ENCODE measurements around the gene PRXL2B. TPM values are rescaled to one million over a fixed set of nuclear protein-coding genes. Genes with fewer than 3 reads are reported as not detected.

Gene PRXL2B
- total RNA-seq, 5 donors from 2014 or later (not counting 1 experiment from before 2014, with no cell fraction given): 17.3 to 37.6 (median 35.3) TPM

- Mint-ChIP-seq H3K36me3 (no peaks in the 10 kb centered on the region), H3K27me3 (peaks cover 0 to 1% of the 10 kb centered on the region in 2 donors), H3K27ac (no peak overlapping the region), H3K4me1 (peaks cover 0 to 18% (median 6%) of the 10 kb centered on the region in 3 donors), H3K9me3 (no peaks in the 10 kb centered on the region), H3K4me3 (no peak overlapping the region)
- Histone ChIP-seq H3K36me3 (ENCODE audit: control insufficient read depth in 2 of 2, extremely low read depth in 1 of 2, insufficient read depth in 1 of 2, low read length in 1 of 2) (peaks cover 0 to 6% of the 10 kb centered on the region in 2 donors), H3K27ac (ENCODE audit: low read length) (no peak overlapping the region), H3K4me1 (ENCODE audit: control insufficient read depth in 1 of 2, extremely low read depth in 1 of 2, insufficient read depth in 2 of 2, low read length in 2 of 2) (peaks cover 0 to 32% of the 10 kb centered on the region in 2 experiments), H3K27me3 (replicated peaks in 1 of 2; ENCODE audit: control insufficient read depth in 2 of 2, extremely low read depth in 1 of 2, insufficient read depth in 2 of 2, low read length in 1 of 2) (peaks cover 0 to 27% of the 10 kb centered on the region in 2 experiments), H3K4me3 (ENCODE audit: control insufficient read depth in 1 of 2, extremely low read depth in 1 of 2, low read length in 1 of 2) (no peak overlapping the region), H3K9me3 (no peaks in the 10 kb centered on the region)
- ATAC-seq (replicated peaks in 1 of 4): no peak
- ChIA-PET POLR2A (no interaction called here), CTCF (no interaction called here)
- WGBS (ENCODE audit: insufficient coverage): 87% methylated on average over 3 of the region's 5 CpGs
- DNase-seq: peak in 1 of 35 experiments; percentile 22
Observed at GRCh38 chr1:2591233-2591580, 4.6 kb downstream of the PRXL2B start.

GRCh38 chr1:2591581-2592261 lies 5.1 kb downstream of the PRXL2B start:
- no peaks in the 10 kb centered on the region for H3K9me3 Mint-ChIP-seq
- CTCF ChIA-PET: no interaction called here
- peaks cover 0 to 18% (median 6%) of the 10 kb centered on the region in 3 donors for H3K4me1 Mint-ChIP-seq
- no peak overlapping the region for H3K4me3 Mint-ChIP-seq
- 89% methylated on average over 3 of the region's 12 CpGs for WGBS (ENCODE audit: insufficient coverage)
- ATAC-seq (replicated peaks in 1 of 4) (no peak), DNase-seq (no peak)
- Histone ChIP-seq H3K4me3 (ENCODE audit: control insufficient read depth in 1 of 2, extremely low read depth in 1 of 2, low read length in 1 of 2) (no peak overlapping the region), H3K27ac (ENCODE audit: low read length) (no peak overlapping the region), H3K9me3 (no peaks in the 10 kb centered on the region), H3K27me3 (replicated peaks in 1 of 2; ENCODE audit: control insufficient read depth in 2 of 2, extremely low read depth in 1 of 2, insufficient read depth in 2 of 2, low read length in 1 of 2) (peaks cover 0 to 30% of the 10 kb centered on the region in 2 experiments), H3K36me3 (ENCODE audit: control insufficient read depth in 2 of 2, extremely low read depth in 1 of 2, insufficient read depth in 1 of 2, low read length in 1 of 2) (peaks cover 0 to 6% of the 10 kb centered on the region in 2 donors), H3K4me1 (ENCODE audit: control insufficient read depth in 1 of 2, extremely low read depth in 1 of 2, insufficient read depth in 2 of 2, low read length in 2 of 2) (peaks cover 0 to 32% of the 10 kb centered on the region in 2 experiments)
- POLR2A ChIA-PET: no interaction called here
- H3K27ac Mint-ChIP-seq: no peak overlapping the region
- H3K27me3 Mint-ChIP-seq: peaks cover 0 to 1% of the 10 kb centered on the region in 2 donors
- H3K36me3 Mint-ChIP-seq: no peaks in the 10 kb centered on the region

GRCh38 chr1:2592672-2593071 lies 6.1 kb downstream of the PRXL2B start:
- Histone ChIP-seq H3K4me1 (ENCODE audit: control insufficient read depth in 1 of 2, extremely low read depth in 1 of 2, insufficient read depth in 2 of 2, low read length in 2 of 2) (peaks cover 0 to 25% of the 10 kb centered on the region in 2 experiments), H3K27me3 (replicated peaks in 1 of 2; ENCODE audit: control insufficient read depth in 2 of 2, extremely low read depth in 1 of 2, insufficient read depth in 2 of 2, low read length in 1 of 2) (peaks cover 0 to 37% of the 10 kb centered on the region in 2 experiments), H3K9me3 (no peaks in the 10 kb centered on the region), H3K27ac (ENCODE audit: low read length) (no peak overlapping the region), H3K4me3 (ENCODE audit: control insufficient read depth in 1 of 2, extremely low read depth in 1 of 2, low read length in 1 of 2) (peak overlapping the region in 1 of 2 donors; percentile 24), H3K36me3 (ENCODE audit: control insufficient read depth in 2 of 2, extremely low read depth in 1 of 2, insufficient read depth in 1 of 2, low read length in 1 of 2) (peaks cover 0 to 6% of the 10 kb centered on the region in 2 donors)
- peak in 4 of 35 experiments; percentile 9 to 36 (median 20) for DNase-seq
- Mint-ChIP-seq H3K4me3 (peak overlapping the region in 1 of 3 donors; percentile 51), H3K36me3 (no peaks in the 10 kb centered on the region), H3K4me1 (peaks cover 0 to 15% (median 2%) of the 10 kb centered on the region in 3 donors), H3K27ac (no peak overlapping the region), H3K9me3 (no peaks in the 10 kb centered on the region), H3K27me3 (peaks cover 0 to 2% of the 10 kb centered on the region in 2 donors)
- CTCF ChIA-PET: no interaction called here
- POLR2A ChIA-PET: no interaction called here
- 68% methylated on average over 14 of the region's 15 CpGs for WGBS (ENCODE audit: insufficient coverage)
- peak in 2 of 4 experiments; percentile 40 to 56 for ATAC-seq (replicated peaks in 1 of 4)

- Histone ChIP-seq H3K4me1 (ENCODE audit: control insufficient read depth in 1 of 2, extremely low read depth in 1 of 2, insufficient read depth in 2 of 2, low read length in 2 of 2) (peaks cover 0 to 18% of the 10 kb centered on the region in 2 experiments), H3K27me3 (replicated peaks in 1 of 2; ENCODE audit: control insufficient read depth in 2 of 2, extremely low read depth in 1 of 2, insufficient read depth in 2 of 2, low read length in 1 of 2) (peaks cover 0 to 41% of the 10 kb centered on the region in 2 experiments), H3K4me3 (ENCODE audit: control insufficient read depth in 1 of 2, extremely low read depth in 1 of 2, low read length in 1 of 2) (no peak overlapping the region), H3K9me3 (no peaks in the 10 kb centered on the region), H3K36me3 (ENCODE audit: control insufficient read depth in 2 of 2, extremely low read depth in 1 of 2, insufficient read depth in 1 of 2, low read length in 1 of 2) (peaks cover 0 to 6% of the 10 kb centered on the region in 2 donors), H3K27ac (ENCODE audit: low read length) (no peak overlapping the region)
- Mint-ChIP-seq H3K27ac (no peak overlapping the region), H3K36me3 (no peaks in the 10 kb centered on the region), H3K4me1 (peaks cover 0 to 12% (median 1%) of the 10 kb centered on the region in 3 donors), H3K27me3 (peaks cover 0 to 5% of the 10 kb centered on the region in 2 donors), H3K9me3 (peaks cover 0 to under 1% (median 0%) of the 10 kb centered on the region in 3 donors), H3K4me3 (no peak overlapping the region)
- 71% methylated on average over 14 of the region's 26 CpGs for WGBS (ENCODE audit: insufficient coverage)
- no peak for DNase-seq
- CTCF ChIA-PET: no interaction called here
- ATAC-seq (replicated peaks in 1 of 4): no peak
- POLR2A ChIA-PET: no interaction called here
Observed at GRCh38 chr1:2593251-2593878, 6.8 kb downstream of the PRXL2B start.

- Histone ChIP-seq H3K27ac (ENCODE audit: low read length) (no peak overlapping the region), H3K4me1 (ENCODE audit: control insufficient read depth in 1 of 2, extremely low read depth in 1 of 2, insufficient read depth in 2 of 2, low read length in 2 of 2) (peaks cover 0 to 14% of the 10 kb centered on the region in 2 experiments), H3K27me3 (replicated peaks in 1 of 2; ENCODE audit: control insufficient read depth in 2 of 2, extremely low read depth in 1 of 2, insufficient read depth in 2 of 2, low read length in 1 of 2) (peaks cover 0 to 41% of the 10 kb centered on the region in 2 experiments), H3K36me3 (ENCODE audit: control insufficient read depth in 2 of 2, extremely low read depth in 1 of 2, insufficient read depth in 1 of 2, low read length in 1 of 2) (peaks cover 0 to 5% of the 10 kb centered on the region in 2 donors), H3K4me3 (ENCODE audit: control insufficient read depth in 1 of 2, extremely low read depth in 1 of 2, low read length in 1 of 2) (no peak overlapping the region), H3K9me3 (no peaks in the 10 kb centered on the region)
- POLR2A ChIA-PET: no interaction called here
- Mint-ChIP-seq H3K9me3 (peaks cover 0 to 5% (median 0%) of the 10 kb centered on the region in 3 donors), H3K4me3 (no peak overlapping the region), H3K4me1 (peaks cover 0 to 8% (median 0%) of the 10 kb centered on the region in 3 donors), H3K27me3 (peaks cover 0 to 5% of the 10 kb centered on the region in 2 donors), H3K36me3 (no peaks in the 10 kb centered on the region), H3K27ac (no peak overlapping the region)
- ATAC-seq (replicated peaks in 1 of 4) (no peak), DNase-seq (no peak)
- WGBS (ENCODE audit: insufficient coverage): 78% methylated on average over 16 of the region's 20 CpGs
- CTCF ChIA-PET: no interaction called here
Observed at GRCh38 chr1:2594001-2594640, 7.5 kb downstream of the PRXL2B start.

GRCh38 chr1:2594641-2595131 lies 8.1 kb downstream of the PRXL2B start:
- ATAC-seq (replicated peaks in 1 of 4): no peak
- Mint-ChIP-seq H3K4me1 (peaks cover 0 to 8% (median 0%) of the 10 kb centered on the region in 3 donors), H3K4me3 (no peak overlapping the region), H3K36me3 (no peaks in the 10 kb centered on the region), H3K9me3 (peaks cover 0 to 5% (median 0%) of the 10 kb centered on the region in 3 donors), H3K27me3 (peaks cover 0 to 5% of the 10 kb centered on the region in 2 donors), H3K27ac (no peak overlapping the region)
- Histone ChIP-seq H3K27ac (ENCODE audit: low read length) (no peak overlapping the region), H3K27me3 (replicated peaks in 1 of 2; ENCODE audit: control insufficient read depth in 2 of 2, extremely low read depth in 1 of 2, insufficient read depth in 2 of 2, low read length in 1 of 2) (peaks cover 0 to 41% of the 10 kb centered on the region in 2 experiments), H3K36me3 (ENCODE audit: control insufficient read depth in 2 of 2, extremely low read depth in 1 of 2, insufficient read depth in 1 of 2, low read length in 1 of 2) (no peaks in the 10 kb centered on the region), H3K4me1 (ENCODE audit: control insufficient read depth in 1 of 2, extremely low read depth in 1 of 2, insufficient read depth in 2 of 2, low read length in 2 of 2) (peaks cover 0 to 14% of the 10 kb centered on the region in 2 experiments), H3K9me3 (no peaks in the 10 kb centered on the region), H3K4me3 (ENCODE audit: control insufficient read depth in 1 of 2, extremely low read depth in 1 of 2, low read length in 1 of 2) (no peak overlapping the region)
- 80% methylated on average over 9 of the region's 17 CpGs for WGBS (ENCODE audit: insufficient coverage)
- ChIA-PET POLR2A (no interaction called here), CTCF (no interaction called here)
- no peak for DNase-seq

All from T-cell (primary cell).